Colonic mucosa (tissue), 4 donors: Measurements from ENCODE around the gene GRID1. TPM values are rescaled to one million over a fixed set of nuclear protein-coding genes. Genes with fewer than 3 reads are reported as not detected.

Experiments
- DNase-seq: peaks from one replicate; pipeline ENCODE4 v3.0.0-alpha.2; 2020
- H3K27ac ChIP-seq: fragments of 200-600 bp; one replicate; pipeline ENCODE4 v1.8.0; 2021
- H3K27me3 ChIP-seq: fragments of 200-600 bp; one replicate; pipeline ENCODE4 v1.8.0; 2021
- H3K36me3 ChIP-seq: fragments of 200-600 bp; one replicate; pipeline ENCODE4 v1.8.0; 2021
- H3K4me1 ChIP-seq: fragments of 200-600 bp; one replicate; pipeline ENCODE4 v1.8.0; 2021; ENCODE audit warnings: mild to moderate bottlenecking
- H3K4me3 ChIP-seq: fragments of 200-600 bp; one replicate; pipeline ENCODE4 v1.8.0; 2021
- H3K9ac ChIP-seq, 2 donors: one replicate each; pipeline ENCODE4 v1.7.0; 2013; ENCODE audit warnings: control low read depth in 2 of 2, low read depth in 2 of 2, low read length in 2 of 2
- H3K9me3 ChIP-seq: fragments of 200-600 bp; one replicate; pipeline ENCODE4 v1.8.0; 2021
- intact Hi-C: fragments of 100-400 bp; cut with DNase I; formaldehyde crosslinking; loops from one replicate; pipeline ENCODE4 v1.14.1; 2022
- total RNA-seq, 2 donors: library from RNA; stranded (reverse); fragmentation: NEBNext Ultra II Directional in 1 of 2; extraction: Animal tissue kit (Norgen Biotek cat#: 25700) in 1 of 2; gene quantifications; one replicate each; pipeline ENCODE4 v1.2.1, GENCODE V29; 2021
- TF ChIP-seq, protein P1 (sequence below): fragments of 200-600 bp; IDR thresholded peaks from one replicate; pipeline ENCODE4 v1.8.0; 2022; ENCODE audit warnings: antibody characterized with exemption, mild to moderate bottlenecking
- donor health status: healthy.
- donor health status: DM: no; HTN: no; CAD: no.
- donor health status: DM: no; HTN: no; CAD: no.

Gene GRID1
- total RNA-seq, 2 donors from 2014 or later = 0.30 to 0.37 TPM

DNA sequence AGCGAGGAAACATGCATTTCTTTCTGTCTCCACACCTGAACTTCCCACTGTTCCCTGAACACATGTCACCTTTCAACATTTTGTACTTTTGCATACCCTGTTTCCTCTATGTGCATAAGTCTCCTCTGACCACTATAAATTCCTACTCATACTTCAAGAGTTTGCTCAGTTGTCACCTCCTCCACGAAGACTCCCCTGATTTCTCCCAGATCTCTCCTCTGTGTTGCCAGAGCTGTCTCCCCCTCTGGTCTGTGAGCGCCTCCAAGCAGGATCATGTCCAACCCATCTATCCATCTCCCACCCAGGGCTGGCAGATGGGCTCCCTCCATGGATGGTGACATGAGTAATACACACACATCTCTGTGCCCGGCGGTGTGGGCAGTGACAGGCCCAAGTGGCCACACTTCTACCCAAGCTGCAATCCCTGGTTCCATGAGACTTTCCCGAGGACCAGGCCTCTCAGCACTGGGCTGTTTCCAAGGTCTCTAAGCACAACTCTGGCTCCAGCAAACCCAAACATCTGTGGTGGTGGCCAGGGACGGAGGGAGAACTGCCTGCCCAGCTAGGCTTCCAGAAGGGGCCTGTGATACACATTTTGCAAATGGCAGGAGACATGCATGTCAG, 135.9 kb downstream of the GRID1 start:
- intact Hi-C loops = no loop called here
- no peak overlapping the region for H3K4me3 ChIP-seq
- TF ChIP-seq, protein P1, sequence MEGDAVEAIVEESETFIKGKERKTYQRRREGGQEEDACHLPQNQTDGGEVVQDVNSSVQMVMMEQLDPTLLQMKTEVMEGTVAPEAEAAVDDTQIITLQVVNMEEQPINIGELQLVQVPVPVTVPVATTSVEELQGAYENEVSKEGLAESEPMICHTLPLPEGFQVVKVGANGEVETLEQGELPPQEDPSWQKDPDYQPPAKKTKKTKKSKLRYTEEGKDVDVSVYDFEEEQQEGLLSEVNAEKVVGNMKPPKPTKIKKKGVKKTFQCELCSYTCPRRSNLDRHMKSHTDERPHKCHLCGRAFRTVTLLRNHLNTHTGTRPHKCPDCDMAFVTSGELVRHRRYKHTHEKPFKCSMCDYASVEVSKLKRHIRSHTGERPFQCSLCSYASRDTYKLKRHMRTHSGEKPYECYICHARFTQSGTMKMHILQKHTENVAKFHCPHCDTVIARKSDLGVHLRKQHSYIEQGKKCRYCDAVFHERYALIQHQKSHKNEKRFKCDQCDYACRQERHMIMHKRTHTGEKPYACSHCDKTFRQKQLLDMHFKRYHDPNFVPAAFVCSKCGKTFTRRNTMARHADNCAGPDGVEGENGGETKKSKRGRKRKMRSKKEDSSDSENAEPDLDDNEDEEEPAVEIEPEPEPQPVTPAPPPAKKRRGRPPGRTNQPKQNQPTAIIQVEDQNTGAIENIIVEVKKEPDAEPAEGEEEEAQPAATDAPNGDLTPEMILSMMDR = no peak
- no peaks in the 10 kb centered on the region for H3K36me3 ChIP-seq
- no peaks in the 10 kb centered on the region for H3K4me1 ChIP-seq
- H3K9ac ChIP-seq = no peak overlapping the region
- H3K27me3 ChIP-seq = no peaks in the 10 kb centered on the region
- no peak overlapping the region for H3K27ac ChIP-seq
- no peaks in the 10 kb centered on the region for H3K9me3 ChIP-seq
- no peak for DNase-seq

DNA sequence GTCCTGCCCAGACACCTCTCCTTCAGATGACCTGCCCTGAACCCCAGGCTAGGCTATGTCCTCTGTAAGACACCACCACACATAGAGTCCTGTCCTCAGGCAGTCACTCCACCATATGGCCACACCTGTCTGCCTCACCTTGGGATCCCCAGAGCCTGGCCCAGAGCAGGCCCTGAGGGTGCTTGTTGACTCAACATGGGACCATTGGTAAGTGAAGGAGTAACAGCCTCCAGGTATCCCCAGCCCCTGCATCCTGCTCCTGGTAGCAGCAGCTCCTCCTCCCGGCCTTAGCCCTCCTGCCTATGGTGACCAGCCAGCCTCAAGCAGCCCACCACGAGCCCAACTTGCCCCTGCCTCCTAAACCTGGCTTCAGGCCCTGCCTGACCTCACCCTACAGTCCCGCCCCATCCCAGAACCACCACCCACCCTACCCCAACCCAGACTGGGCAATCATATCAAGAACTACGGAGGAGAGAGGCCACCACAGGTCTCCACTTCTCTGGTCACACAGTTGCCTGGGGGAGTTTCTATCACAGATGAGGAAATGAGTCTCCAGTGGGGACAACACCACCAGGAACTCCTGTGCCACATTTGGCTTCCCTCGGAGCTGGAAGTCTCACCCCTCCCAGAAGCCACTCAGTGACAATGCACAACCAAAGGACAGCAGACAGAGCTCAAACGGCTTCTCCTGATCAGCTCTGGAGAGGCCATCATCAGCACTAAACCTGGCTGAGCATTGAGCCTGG, 136.6 kb downstream of the GRID1 start:
- Histone ChIP-seq H3K4me1 (no peaks in the 10 kb centered on the region), H3K9me3 (no peaks in the 10 kb centered on the region), H3K27me3 (no peaks in the 10 kb centered on the region), H3K4me3 (no peak overlapping the region), H3K36me3 (no peaks in the 10 kb centered on the region), H3K27ac (no peak overlapping the region), H3K9ac (no peak overlapping the region)
- no peak for DNase-seq
- intact Hi-C loops = no loop called here
- TF ChIP-seq, protein P1 = no peak

DNA sequence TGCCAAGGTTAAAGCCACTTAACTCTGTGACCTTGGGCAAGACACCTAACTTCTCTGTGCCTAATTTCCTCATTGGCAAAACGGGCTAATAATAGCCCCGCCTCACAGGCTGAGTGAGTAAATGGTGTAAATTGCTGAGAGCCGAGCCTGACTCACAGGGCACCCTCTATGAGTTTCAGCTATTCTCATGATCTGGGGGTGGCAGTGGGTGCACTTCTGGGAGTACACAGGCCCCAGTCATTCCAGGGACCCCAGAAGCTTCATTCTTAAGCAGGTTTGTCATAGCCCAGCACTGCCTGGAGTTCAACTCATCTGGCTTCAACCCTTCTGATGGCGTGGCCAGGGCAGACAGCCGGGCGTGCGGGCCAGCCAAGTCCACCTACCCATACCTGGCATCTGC, 137.2 kb downstream of the GRID1 start:
- no peak overlapping the region for H3K9ac ChIP-seq
- no peaks in the 10 kb centered on the region for H3K36me3 ChIP-seq
- H3K9me3 ChIP-seq = no peaks in the 10 kb centered on the region
- H3K4me3 ChIP-seq = no peak overlapping the region
- no peaks in the 10 kb centered on the region for H3K27me3 ChIP-seq
- DNase-seq = no peak
- TF ChIP-seq, protein P1 = no peak
- intact Hi-C loops = no loop called here
- H3K4me1 ChIP-seq = no peaks in the 10 kb centered on the region
- H3K27ac ChIP-seq = no peak overlapping the region

DNA sequence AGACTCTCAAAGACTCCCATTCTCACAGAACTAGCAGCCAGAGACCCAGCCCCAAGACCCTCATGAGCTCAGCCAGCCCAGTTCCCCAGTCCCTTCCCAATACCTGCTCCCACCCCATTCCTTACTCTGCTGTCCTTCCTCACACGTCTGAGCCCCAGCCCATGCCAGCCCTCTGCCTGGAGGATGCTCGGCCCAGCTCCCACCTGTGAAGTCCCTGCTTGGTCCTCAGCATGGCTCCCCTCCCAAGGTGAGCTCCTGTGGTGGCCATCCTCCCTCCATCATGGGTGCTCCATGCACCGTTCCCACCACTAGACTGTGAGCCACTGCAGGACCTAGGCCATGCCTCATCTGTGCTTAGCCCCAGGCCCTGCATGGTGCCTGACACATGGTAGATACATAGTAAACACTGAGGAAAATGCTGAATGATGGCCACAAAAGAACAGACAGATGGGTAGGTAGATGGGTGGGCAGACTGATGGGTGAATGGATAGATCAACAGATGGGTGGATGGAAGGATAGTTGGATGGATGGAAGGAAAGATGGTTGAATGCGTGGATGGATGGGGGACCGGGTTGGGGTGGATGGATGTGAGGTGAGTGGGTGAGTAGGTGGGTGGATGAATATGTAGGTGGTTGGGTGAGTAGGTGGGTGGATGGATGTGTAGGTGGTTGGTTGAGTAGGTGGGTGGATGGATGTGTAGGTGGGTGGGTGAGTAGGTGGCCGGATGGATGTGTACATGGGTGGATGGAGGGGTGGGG, 138.9 kb downstream of the GRID1 start:
- TF ChIP-seq, protein P1 = no peak
- DNase-seq = no peak

DNA sequence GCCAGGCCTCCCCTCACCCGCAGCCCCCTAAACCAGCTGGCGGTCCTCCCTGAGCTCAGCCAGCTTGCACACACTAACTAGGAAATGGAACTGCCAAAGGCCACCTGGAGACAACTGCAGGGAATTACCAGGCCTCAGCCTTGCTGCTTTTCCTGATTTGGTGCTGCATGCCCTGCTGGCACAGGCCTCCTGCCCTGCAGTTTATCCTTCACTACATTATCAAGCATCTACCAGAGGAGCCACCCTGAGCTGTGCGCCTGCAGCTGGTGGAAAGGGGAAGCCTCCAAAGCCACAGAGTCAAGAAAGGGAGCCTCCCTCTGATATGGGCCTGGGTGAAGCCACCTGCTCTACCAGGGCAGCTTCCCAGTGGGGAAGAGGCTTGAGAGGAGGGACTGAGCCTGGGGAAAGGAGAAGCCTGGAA, 139.8 kb downstream of the GRID1 start:
- no peaks in the 10 kb centered on the region for H3K9me3 ChIP-seq
- no peak overlapping the region for H3K27ac ChIP-seq
- H3K27me3 ChIP-seq = no peaks in the 10 kb centered on the region
- TF ChIP-seq, protein P1 = no peak
- H3K36me3 ChIP-seq = no peaks in the 10 kb centered on the region
- no peaks in the 10 kb centered on the region for H3K4me1 ChIP-seq
- no peak overlapping the region for H3K9ac ChIP-seq
- DNase-seq = no peak
- no peak overlapping the region for H3K4me3 ChIP-seq
- intact Hi-C loops = no loop called here

More for the DNA sequence above, 138.9 kb downstream of the GRID1 start:
- intact Hi-C loops = no loop called here
- Histone ChIP-seq H3K9me3 (no peaks in the 10 kb centered on the region), H3K9ac (no peak overlapping the region), H3K27ac (no peak overlapping the region), H3K36me3 (no peaks in the 10 kb centered on the region), H3K4me3 (no peak overlapping the region), H3K4me1 (no peaks in the 10 kb centered on the region), H3K27me3 (no peaks in the 10 kb centered on the region)
